ENCODE results near the gene TUSC2. TPM values are rescaled to one million over a fixed set of nuclear protein-coding genes. Genes with fewer than 3 reads are reported as not detected.

Gene TUSC2
- total RNA-seq, 1 donor from 2014 or later: 32.9 TPM

- intact Hi-C loops (cut with micrococcal nuclease): no loop called here
- no peak for DNase-seq
- Histone ChIP-seq H3K4me1 (peaks cover 85% of the 10 kb centered on the region), H3K27me3 (ENCODE audit: low read depth) (no peaks in the 10 kb centered on the region), H3K4me3 (no peak overlapping the region), H3K36me3 (peaks cover 55% of the 10 kb centered on the region), H3K27ac (replicated peaks) (no peak overlapping the region), H3K9me3 (replicated peaks) (no peaks in the 10 kb centered on the region)
- no peak for TF ChIP-seq CTCF (IDR thresholded peaks at IDR 0.05; ENCODE audit: borderline replicate concordance)
Observed at GRCh38 chr3:50353245-50354004, 25.4 kb upstream of the TUSC2 start.

- no peaks in the 10 kb centered on the region for H3K9me3 ChIP-seq (replicated peaks)
- no peak overlapping the region for H3K27ac ChIP-seq (replicated peaks)
- H3K4me1 ChIP-seq: peaks cover 78% of the 10 kb centered on the region
- no peaks in the 10 kb centered on the region for H3K27me3 ChIP-seq (ENCODE audit: low read depth)
- no peak overlapping the region for H3K4me3 ChIP-seq
- DNase-seq: no peak
- TF ChIP-seq CTCF (IDR thresholded peaks at IDR 0.05; ENCODE audit: borderline replicate concordance): no peak
- intact Hi-C loops (cut with micrococcal nuclease): no loop called here
- peaks cover 60% of the 10 kb centered on the region for H3K36me3 ChIP-seq
Observed at GRCh38 chr3:50352781-50353180, 24.8 kb upstream of the TUSC2 start.

GRCh38 chr3:50351323-50351697 lies 23.3 kb upstream of the TUSC2 start:
- Histone ChIP-seq H3K4me3 (peak overlapping the region; percentile 80), H3K4me1 (peaks cover 67% of the 10 kb centered on the region), H3K9me3 (replicated peaks) (no peaks in the 10 kb centered on the region), H3K36me3 (peaks cover 52% of the 10 kb centered on the region), H3K27me3 (ENCODE audit: low read depth) (no peaks in the 10 kb centered on the region), H3K27ac (replicated peaks) (peak overlapping the region; percentile 96)
- intact Hi-C loops (cut with micrococcal nuclease): no loop called here
- no peak for TF ChIP-seq CTCF (IDR thresholded peaks at IDR 0.05; ENCODE audit: borderline replicate concordance)
- no peak for DNase-seq

- intact Hi-C loops (cut with micrococcal nuclease): no loop called here
- no peaks in the 10 kb centered on the region for H3K27me3 ChIP-seq (ENCODE audit: low read depth)
- H3K4me3 ChIP-seq: peak within 1 kb of the TSS; percentile 80
- H3K9me3 ChIP-seq (replicated peaks): no peaks in the 10 kb centered on the region
- DNase-seq: peak; percentile 98
- peaks cover 47% of the 10 kb centered on the region for H3K36me3 ChIP-seq
- TF ChIP-seq CTCF (IDR thresholded peaks at IDR 0.05; ENCODE audit: borderline replicate concordance): no peak
- peaks cover 66% of the 10 kb centered on the region for H3K4me1 ChIP-seq
- H3K27ac ChIP-seq (replicated peaks): peak within 1 kb of the TSS; percentile 96
Observed at GRCh38 chr3:50350527-50351322, 22.7 kb upstream of the TUSC2 start, which contains the start of the genes CYB561D2 and NPRL2. Gene CYB561D2, plus strand, starts transcription at chr3:50350862. Its CDS starts 572 bp downstream, at chr3:50351434. Gene NPRL2, minus strand, starts transcription at chr3:50350775. Its CDS starts 123 bp downstream, at chr3:50350652.

GRCh38 chr3:50350213-50350526 lies 22.1 kb upstream of the TUSC2 start:
- Histone ChIP-seq H3K4me1 (peaks cover 66% of the 10 kb centered on the region), H3K4me3 (peak overlapping the region; percentile 80), H3K27ac (replicated peaks) (peak overlapping the region; percentile 96), H3K36me3 (peaks cover 41% of the 10 kb centered on the region), H3K27me3 (ENCODE audit: low read depth) (no peaks in the 10 kb centered on the region), H3K9me3 (replicated peaks) (no peaks in the 10 kb centered on the region)
- DNase-seq: no peak
- no peak for TF ChIP-seq CTCF (IDR thresholded peaks at IDR 0.05; ENCODE audit: borderline replicate concordance)
- intact Hi-C loops (cut with micrococcal nuclease): no loop called here
